Measurements from ENCODE around the gene POLR1D.

Gene POLR1D

GRCh38 chr13:27621366-27622101, at the start of gene POLR1D:
TSS of gene POLR1D (plus strand) at chr13:27621892. CDS start at chr13:27621984, 92 bp downstream.
- DNase-seq (ENCODE audit: low read depth in 2 of 2): peak; percentile 69 to 78

DNA sequence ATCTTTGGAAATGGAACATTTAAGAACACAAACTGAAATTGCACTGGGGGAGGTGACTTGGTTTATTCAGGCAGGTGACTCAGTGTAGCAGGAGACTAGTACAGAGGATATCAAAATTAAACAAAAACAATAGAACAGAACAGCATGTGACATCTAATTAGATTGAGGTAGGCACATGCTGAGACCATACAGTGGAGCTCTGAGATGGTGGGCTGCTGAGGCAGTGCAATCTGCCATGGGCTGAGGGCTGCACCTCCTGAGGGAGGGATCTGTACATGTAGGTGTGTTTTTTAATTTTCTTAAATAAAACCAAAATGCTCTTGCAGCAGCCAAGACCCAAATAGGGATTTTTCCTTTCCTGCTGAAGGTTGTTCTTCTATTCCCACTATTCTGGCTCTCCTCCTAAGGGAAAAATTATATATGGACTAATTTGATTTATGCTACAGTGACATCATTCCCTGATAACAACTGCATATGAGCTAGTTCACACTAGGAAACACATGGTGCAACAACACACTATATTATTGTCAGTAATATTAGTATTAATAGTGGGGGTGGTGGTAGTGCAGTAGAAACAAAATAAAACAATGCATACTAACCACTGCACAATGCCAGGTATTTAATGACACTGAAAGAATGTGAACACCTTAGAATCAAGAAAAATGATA, 49.3 kb upstream of the POLR1D start:
- DNase-seq (ENCODE audit: low read depth in 2 of 2): no peak

GRCh38 chr13:27573265-27573664, 48.4 kb upstream of the POLR1D start:
- DNase-seq (ENCODE audit: low read depth in 2 of 2): no peak

DNA sequence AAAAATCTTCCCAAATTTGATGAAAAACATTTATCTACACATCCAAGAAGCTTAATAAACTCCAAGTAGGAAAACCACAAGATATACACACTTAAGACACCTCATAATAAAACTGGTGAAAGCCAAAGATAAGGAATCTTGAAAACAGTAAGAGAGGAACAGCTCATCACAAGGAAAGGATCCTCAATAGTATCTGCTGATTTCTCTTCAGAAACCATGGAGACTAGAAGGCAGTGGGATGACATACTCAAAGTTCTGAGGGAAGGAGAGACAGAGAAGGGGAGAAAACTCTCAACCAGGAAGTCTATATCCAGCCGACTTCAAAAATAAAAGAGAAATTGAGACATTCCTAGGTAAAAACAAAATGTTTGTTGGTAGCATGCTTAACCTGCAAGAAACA, 47.0 kb upstream of the POLR1D start:
- DNase-seq (ENCODE audit: low read depth in 2 of 2): no peak

- no peak for DNase-seq (ENCODE audit: low read depth in 2 of 2)
These were observed 43.3 kb upstream of the POLR1D start for GRCh38 chr13:27578121-27579030.

GRCh38 chr13:27583645-27584044, 38.0 kb upstream of the POLR1D start:
- no peak for DNase-seq (ENCODE audit: low read depth in 2 of 2)

DNA sequence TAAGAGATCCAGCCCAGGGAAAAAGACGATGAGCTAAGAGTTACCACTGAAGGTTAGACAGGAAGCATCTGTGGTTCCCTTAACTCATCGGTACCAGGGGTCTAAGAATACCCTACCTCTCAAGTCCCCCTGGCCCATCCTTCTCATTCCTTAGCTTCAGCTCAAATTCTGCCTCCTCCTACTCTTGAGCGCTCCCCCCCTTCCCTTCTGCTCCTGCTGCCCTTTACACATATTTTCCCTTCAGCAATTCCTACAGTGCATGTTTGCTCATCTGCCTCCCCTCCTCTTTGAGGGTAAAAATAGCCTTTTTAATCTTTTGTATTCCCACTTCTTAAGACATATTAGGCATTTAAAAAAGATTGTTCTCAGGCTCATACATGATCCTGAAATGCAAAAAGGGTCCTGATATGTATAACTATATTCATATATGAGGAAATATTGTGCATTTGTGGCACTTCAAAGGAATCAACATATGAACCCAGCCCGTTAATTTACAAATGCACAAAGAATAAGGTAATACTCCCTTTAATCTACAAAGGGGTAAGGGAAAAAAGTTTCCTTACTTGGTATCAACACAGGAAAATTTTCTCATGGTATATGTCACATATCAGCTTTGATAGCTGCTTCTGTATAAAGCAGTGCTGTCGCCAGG, 34.5 kb upstream of the POLR1D start:
- no peak for DNase-seq (ENCODE audit: low read depth in 2 of 2)

GRCh38 chr13:27588405-27588804, 33.3 kb upstream of the POLR1D start:
- no peak for DNase-seq (ENCODE audit: low read depth in 2 of 2)

DNA sequence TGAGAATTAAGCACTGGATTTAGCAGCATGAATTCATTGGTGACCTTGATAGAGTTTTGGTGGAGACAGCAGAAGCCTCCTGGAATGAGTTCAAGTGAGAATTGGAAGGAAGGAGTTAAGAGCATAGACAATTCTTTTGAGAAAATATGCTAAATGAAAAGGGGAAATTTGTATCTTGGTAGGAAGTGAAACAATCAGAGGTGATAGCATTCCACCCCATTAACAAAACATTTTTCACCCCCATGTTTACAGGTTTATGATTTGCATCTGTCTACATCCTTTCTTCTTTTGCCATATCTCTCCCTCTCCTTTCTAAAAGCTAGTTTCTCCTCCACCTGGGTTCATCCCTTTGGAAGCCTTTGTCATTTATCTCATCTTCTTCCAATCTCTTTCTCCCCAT, 28.8 kb upstream of the POLR1D start:
- no peak for DNase-seq (ENCODE audit: low read depth in 2 of 2)

DNA sequence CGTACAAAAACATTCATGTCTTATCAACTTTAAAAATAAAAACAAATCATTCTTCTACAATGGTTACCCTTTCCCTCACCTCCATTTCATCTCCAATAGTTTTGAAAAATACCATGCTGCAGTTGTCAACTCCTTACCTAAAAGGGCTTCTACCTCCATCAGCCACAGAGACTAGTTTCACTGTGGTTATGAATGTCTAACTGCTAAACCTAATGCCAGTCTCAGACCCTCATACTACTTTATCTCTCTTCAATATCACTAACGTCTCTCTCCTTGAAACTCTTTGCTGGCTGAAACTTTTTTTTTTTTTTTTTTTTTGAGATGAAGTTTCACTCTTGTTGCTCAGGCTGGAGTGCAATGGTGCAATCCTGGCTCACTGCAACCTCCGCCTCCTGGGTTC, 28.4 kb upstream of the POLR1D start:
- DNase-seq (ENCODE audit: low read depth in 2 of 2): no peak

- DNase-seq (ENCODE audit: low read depth in 2 of 2): no peak
These were observed 26.5 kb upstream of the POLR1D start for GRCh38 chr13:27595055-27595811.

- no peak for DNase-seq (ENCODE audit: low read depth in 2 of 2)
These were observed 22.6 kb upstream of the POLR1D start for GRCh38 chr13:27599096-27599495.

GRCh38 chr13:27599845-27600553, 21.7 kb upstream of the POLR1D start:
- DNase-seq (ENCODE audit: low read depth in 2 of 2): no peak

- DNase-seq (ENCODE audit: low read depth in 2 of 2): no peak
These were observed 21.0 kb upstream of the POLR1D start for GRCh38 chr13:27600711-27601110.

- DNase-seq (ENCODE audit: low read depth in 2 of 2): no peak
These were observed 20.5 kb upstream of the POLR1D start for GRCh38 chr13:27601208-27601607.

DNA sequence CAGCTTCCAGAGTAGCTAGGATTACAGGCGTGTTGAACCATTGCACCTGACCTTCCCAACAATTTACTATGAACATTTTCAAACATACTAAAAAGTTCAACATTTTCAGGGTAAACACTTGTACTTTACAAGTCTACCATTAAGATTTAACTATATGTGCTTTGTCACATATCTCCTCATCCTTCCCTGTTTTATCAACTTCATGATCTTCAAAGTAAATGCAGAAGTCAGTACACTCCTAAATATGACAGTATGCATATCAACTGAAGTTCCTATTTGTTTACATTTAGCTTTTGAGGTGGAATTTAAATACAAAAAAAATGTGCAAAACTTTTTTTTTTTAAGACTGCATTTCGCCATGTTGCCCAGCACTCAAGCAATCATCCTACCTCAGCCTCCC, 19.9 kb upstream of the POLR1D start:
- no peak for DNase-seq (ENCODE audit: low read depth in 2 of 2)

DNA sequence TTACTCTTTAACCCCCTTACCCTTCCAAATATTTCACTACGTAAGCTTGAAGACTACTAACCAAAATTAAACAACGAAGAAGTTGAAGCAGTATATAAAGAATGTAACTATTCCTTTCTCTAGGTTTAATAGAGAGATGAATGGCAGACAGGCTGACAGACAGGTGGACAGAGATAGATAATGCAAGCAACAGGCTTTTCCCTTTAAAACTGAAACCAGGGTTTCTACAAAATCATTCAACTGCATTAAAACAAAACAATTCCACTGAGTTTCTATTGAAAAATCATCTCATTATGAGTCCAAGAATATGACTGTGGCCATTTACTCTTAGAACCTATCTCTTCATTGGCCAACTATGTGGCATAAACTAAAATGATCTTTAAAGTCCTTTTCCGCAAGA, 16.6 kb upstream of the POLR1D start:
- DNase-seq (ENCODE audit: low read depth in 2 of 2): no peak

- no peak for DNase-seq (ENCODE audit: low read depth in 2 of 2)
These were observed 16.0 kb upstream of the POLR1D start for GRCh38 chr13:27605610-27606200.

GRCh38 chr13:27607125-27607524, 14.6 kb upstream of the POLR1D start:
- DNase-seq (ENCODE audit: low read depth in 2 of 2): no peak

DNA sequence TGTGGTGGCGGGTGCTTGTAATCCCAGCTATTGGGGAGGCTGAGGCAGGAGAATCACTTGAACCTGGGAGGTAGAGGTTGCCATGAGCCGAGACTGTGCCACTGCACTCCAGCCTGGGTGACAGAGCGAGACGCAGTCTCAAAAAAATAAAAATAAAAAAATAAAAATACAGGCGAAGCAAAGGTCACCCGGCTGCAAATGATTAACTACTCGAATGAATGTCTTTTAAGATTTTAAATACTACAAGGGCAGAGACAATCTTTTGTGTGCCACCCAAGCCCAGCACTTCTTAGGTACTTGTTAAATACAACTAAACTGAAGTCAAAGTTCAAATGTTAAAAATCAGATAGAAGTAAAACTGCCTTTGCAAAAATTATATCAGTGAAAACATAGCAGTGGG, 8.1 kb upstream of the POLR1D start:
- DNase-seq (ENCODE audit: low read depth in 2 of 2): no peak

Measured in stimulated activated CD8-positive, alpha-beta memory T cell treated with anti-CD3 and anti-CD28 coated beads, Interleukin-15, amount 100 ng/mL, for 4 hours (primary cell).